Kidney glomerular epithelial cell (primary cell): ENCODE measurements around the gene NDRG2.
A peak's percentile ranks its signal among the peaks of the same experiment; 100 is the strongest.
"Not testable (repeated sequence)": the region's sequence is repeated elsewhere in the genome, so short reads cannot be mapped to it uniquely, and the experiment has no call there.

Source experiments
- DNase-seq: peaks from one replicate; lab custom pipeline; 2025; lab: John Stamatoyannopoulos, UW

The NDRG2 gene

GRCh38 chr14:21033133-21033698, 8.4 kb upstream of the NDRG2 start:
- DNase-seq = no peak

DNA sequence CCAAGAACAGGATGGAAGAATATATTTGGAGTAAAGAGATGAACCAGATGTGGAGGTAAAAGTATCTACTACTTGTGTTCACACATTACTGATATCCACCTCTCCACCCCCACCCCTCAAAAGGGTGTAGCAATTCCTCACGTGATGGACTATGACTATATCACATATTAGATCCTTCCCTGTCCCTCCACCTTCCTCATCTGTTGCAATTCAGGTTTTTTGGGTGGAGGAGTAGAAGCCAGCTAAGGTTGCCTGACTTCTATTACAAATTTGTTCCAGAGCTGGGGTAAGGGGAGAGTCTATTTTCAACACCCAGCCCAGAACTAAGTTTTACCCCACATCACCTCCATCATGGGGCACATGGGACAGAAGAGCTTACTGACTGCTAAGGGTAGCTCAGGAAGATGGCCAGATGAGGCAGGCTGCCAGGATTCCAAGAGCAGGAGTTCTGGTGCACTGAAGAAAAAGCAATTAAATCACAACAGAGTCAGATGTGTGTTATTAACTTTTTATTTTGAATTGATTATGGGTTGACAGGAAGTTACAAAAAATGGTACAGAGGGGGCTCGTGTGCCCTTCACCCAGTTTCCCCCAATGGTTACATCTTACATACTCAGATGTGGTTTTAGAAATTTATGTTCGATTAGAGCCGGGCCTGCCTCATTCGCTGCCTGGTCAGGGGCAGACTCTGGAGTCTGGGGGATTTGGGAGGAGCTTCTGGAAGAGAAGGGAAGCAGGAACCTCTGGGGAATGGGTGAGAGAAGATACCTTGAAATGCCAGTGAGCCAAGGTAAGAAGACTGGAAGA, 7.7 kb upstream of the NDRG2 start:
- DNase-seq = no peak

DNA sequence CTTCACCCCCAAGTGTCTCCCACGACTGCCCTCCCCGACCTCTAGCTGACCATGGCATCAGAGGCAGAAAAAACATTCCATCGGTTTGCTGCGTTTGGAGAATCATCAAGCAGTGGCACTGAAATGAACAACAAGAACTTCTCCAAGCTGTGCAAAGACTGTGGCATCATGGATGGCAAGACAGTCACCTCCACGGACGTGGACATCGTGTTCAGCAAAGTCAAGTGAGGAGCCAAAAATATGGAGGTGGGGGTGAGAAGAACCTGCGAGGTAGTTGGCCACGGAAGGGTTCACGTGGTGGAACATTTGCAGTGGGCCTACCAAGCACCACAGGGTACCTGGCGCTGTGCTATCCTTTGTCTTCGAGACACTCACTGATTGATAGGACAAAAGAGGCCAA, 5.7 kb upstream of the NDRG2 start:
- DNase-seq = no peak

DNA sequence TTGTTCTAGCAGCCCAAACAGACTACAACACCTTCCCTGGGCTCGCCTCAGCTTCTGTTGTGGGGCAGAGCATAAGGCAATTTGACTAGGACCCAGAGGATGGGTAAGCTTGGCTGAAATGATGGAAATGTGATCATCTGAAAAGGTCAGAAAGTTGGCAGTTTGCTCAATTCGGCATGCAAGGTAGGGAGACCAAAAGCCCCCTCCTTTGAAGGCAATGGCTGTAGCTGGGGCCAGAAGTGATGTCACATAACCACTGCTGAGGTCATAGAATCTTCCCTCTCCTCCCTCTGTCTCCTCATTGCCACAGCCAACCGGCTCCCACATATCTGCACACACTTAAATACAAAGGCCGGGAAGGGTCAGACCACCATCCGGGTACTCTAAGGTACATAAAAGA, 5.1 kb upstream of the NDRG2 start, which contains the start of gene TPPP2:
Gene TPPP2 (plus strand): TSS at position 301 of the 400 bp plus-strand sequence. CDS start 365 bp downstream, outside the sequence.
- DNase-seq = no peak

DNA sequence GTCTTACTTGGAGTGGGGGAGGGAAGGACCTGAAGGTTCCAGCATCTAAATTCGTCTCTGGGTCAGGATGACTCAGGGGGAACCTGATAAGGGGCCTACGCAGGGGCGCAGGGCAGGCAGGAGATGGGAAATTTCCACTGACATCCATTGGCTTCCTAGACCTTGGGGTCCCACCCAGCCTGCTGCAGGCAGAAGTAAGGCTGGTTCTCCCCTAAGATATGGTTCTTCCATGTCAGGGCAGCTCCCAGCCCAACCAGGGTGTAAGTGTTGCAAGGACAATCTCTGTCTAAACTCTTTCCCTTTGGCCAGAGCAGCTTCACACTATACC, 2.1 kb upstream of the NDRG2 start:
- DNase-seq = no peak

DNA sequence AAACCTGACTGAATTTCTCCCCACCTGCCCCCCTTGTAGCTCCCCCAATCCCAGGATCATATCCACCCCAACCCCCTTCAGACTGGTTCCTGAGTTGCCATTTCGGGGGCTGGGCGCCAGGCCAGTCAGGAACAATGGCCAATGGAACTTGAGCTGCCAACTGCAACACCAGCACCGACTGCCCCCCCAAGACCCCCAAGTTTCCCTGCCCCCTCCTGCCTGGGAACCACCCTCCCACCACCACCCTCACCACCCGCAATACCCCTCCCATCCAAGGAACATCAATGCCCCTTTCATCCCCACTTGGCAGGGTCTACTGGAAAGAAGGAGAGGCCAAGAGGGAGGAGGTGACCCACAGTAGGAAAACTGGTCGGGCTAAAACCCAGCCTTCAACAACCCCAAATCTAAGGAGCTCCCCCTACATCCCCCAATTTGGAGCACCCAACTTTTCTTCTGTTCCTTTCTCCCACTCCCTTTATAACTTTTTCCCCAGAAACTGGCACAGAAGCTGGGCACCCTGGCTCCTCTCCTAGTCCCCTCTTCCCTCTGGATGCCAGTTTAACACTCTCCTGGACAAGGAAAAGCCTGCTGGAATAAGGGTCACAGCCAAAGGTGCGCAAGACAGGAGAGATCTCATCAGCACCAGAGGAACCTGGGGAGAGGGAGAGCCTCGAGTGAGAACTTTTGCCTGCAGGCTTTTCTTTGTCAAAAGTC, 1.6 kb upstream of the NDRG2 start:
- no peak for DNase-seq

DNA sequence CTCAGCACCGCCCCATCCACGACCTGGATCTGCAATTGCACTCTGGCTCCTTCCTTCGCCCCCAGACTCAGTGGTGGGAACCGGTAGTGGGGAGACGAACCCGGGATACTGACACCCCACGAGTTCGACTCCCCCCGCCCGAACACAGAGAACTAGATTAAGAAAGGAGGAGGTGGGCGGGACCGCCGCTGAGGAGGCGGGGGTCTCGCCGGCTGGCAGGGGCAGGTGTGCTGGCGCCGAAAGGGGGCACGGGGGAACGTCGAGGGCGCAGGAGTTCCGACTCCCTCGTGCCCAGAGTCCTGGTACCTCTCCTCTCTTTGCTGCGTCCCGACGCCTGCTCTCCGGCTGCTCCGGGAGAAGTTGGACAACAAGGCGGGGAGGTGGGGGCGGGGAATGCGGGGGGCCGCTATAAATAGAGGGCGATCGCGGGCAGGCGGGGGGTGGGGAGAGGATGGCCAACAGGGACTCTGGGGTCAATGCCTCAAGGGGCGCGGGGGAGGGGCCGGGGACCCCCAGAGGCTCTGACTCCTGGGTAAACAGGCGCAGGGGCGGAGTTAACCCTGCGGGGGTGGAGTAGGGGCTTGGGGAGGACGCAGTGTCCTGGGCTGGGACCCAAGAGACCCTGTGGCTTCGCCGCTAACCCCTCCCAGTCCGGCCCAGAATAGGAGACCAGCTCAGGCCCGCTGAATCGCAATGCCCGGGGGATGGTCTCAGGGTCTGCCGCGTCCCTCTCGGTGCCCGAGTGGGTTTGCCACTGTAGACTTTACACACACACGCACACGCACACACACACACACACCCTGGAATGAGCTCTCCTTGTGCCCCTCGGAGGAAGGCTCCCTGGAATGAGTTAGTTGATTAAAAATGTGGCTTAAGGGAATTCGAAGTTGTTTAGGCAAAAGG, 761 bp upstream of the NDRG2 start:
- DNase-seq = no peak

- DNase-seq = no peak
Observed at GRCh38 chr14:21023817-21024584, 860 bp downstream of the NDRG2 start.

GRCh38 chr14:21023174-21023573, 1.7 kb downstream of the NDRG2 start:
- DNase-seq = no peak

DNA sequence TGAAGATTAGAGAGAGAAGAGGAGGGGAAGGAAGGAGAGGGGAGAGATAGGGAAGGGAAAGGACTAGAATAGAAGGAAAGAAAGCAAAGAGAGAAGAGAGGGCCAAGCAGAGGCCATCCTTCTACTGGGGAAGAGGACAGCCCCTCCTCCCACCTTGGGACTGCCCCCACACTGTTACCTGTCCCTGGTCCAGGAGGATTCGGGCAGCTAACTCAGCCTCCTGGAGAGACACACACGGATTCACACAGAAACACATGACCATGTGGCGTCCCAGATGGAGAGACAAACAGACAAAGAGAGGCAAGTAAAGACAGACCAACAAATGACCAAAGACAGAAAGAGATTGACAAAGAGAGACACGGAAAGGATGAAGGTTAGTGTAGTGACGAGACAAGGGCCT, 2.2 kb downstream of the NDRG2 start:
- DNase-seq = no peak

GRCh38 chr14:21020977-21021545, 3.8 kb downstream of the NDRG2 start:
- no peak for DNase-seq

GRCh38 chr14:21019366-21019765, 5.5 kb downstream of the NDRG2 start:
- no peak for DNase-seq

DNA sequence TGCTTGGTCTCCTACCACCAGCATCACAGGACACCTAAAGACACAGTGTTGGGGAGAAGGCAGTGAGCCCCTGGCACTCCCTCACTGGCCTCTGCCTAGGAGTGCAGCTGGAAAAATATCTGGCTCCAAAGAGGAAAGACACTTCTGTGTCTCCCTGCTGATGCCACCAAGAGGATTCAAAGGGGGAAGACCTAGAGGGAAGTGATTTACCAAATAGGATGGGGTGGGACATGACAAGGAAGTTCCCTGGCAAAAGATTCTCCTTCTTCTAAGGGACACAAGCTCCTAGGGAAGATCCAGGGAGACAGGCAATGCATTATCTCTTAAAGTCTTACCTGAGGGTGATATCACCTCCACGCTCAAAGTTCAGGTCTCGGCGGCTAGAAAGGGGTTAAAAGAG, 6.1 kb downstream of the NDRG2 start:
- DNase-seq = no peak

GRCh38 chr14:21018286-21018685, 6.6 kb downstream of the NDRG2 start:
- no peak for DNase-seq

GRCh38 chr14:21017528-21018245, 7.2 kb downstream of the NDRG2 start:
- no peak for DNase-seq

- no peak for DNase-seq
Observed at GRCh38 chr14:21016413-21017190, 8.3 kb downstream of the NDRG2 start.

GRCh38 chr14:21015312-21015711, 9.5 kb downstream of the NDRG2 start:
- DNase-seq = no peak

DNA sequence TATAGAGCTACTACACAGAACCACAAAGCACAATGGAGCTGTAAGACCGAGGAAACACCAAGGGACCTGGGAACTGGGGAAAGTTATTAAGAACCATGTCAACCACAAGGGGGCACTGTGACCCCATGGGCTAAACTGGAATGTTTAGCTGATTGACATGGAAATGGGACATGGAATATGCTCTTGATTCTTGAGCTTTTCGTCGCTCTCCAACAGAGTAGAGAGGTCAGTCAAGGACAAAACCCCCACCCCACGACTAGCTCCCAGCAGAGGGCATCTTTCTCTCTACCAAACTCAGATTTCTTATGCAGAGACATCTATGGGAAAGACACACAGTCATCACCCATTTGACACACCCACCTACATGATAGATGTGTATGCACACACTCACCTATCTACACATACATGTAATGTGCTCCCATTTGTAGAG, 10.1 kb downstream of the NDRG2 start:
- peak; percentile 65 for DNase-seq

DNA sequence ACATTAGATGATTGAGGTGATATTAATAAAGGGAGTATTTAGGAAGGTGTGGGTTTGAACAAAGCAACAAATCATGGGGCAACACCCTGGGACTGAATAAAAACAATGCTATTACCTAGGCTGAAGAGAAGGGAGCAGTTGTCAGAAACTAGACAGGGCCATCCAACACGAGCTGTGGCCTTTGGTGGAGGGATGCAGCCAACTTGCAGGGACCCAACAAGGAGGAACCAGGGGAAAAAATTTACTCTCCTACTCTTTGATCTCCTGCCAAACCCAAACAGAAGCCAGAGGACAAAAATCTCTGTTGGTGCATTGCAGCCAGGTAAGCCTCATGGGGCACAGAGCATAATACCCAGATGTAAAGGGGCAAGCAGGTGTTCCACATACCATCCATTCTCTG, 13.7 kb downstream of the NDRG2 start:
- DNase-seq = no peak

DNA sequence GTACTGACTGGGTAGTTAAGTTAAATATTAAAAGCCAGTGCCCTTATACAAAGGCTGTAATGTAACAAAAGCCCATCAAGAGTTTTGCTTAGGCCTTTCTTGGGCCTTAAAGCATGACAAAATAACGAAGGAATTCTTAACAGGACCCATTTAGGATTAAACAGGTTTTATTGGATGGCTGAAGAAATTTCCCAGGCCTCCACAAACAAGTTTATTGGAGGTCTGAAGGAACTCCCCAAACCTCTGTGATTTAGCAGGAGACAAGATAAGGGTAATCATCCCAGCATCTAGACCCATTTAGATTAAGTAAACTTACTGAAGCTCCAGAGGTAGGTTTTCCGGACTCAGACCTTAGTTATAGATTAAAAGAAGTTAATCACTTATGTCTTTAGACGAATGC, 15.1 kb downstream of the NDRG2 start:
- DNase-seq = not testable (repeated sequence)
